ENCODE measurements around the gene GRN. TPM values are rescaled to one million over a fixed set of nuclear protein-coding genes. Genes with fewer than 3 reads are reported as not detected.
A peak's percentile ranks its signal among the peaks of the same experiment; 100 is the strongest.

GRN gene
- total RNA-seq, 1 donor from 2014 or later = 144 TPM

GRCh38 chr17:44312396-44313104, 32.6 kb upstream of the GRN start:
- no peak overlapping the region for H3K4me3 Mint-ChIP-seq
- no peak for DNase-seq (ENCODE audit: low spot score in 2 of 2, unreplicated experiment in 2 of 2)
- peaks cover 84% of the 10 kb centered on the region for H3K27me3 Mint-ChIP-seq (ENCODE audit: low read depth)
- TF ChIP-seq CTCF (IDR thresholded peaks at IDR 0.05; ENCODE audit: unreplicated experiment) = no peak
- no peaks in the 10 kb centered on the region for H3K36me3 Mint-ChIP-seq
- H3K27ac Mint-ChIP-seq = no peak overlapping the region
- H3K4me1 Mint-ChIP-seq = peaks cover 12% of the 10 kb centered on the region
- no peaks in the 10 kb centered on the region for H3K9me3 Mint-ChIP-seq

GRCh38 chr17:44314031-44314430, 31.1 kb upstream of the GRN start:
- no peak for DNase-seq (ENCODE audit: low spot score in 2 of 2, unreplicated experiment in 2 of 2)
- Mint-ChIP-seq H3K27me3 (ENCODE audit: low read depth) (peaks cover 92% of the 10 kb centered on the region), H3K27ac (no peak overlapping the region), H3K9me3 (no peaks in the 10 kb centered on the region), H3K4me1 (peaks cover 10% of the 10 kb centered on the region), H3K36me3 (peaks cover 2% of the 10 kb centered on the region), H3K4me3 (peak overlapping the region; percentile 46)
- no peak for TF ChIP-seq CTCF (IDR thresholded peaks at IDR 0.05; ENCODE audit: unreplicated experiment)

- Mint-ChIP-seq H3K4me3 (peak overlapping the region; percentile 46), H3K27ac (no peak overlapping the region), H3K36me3 (peaks cover 5% of the 10 kb centered on the region), H3K27me3 (ENCODE audit: low read depth) (peaks cover 88% of the 10 kb centered on the region), H3K4me1 (peaks cover 10% of the 10 kb centered on the region), H3K9me3 (no peaks in the 10 kb centered on the region)
- DNase-seq (ENCODE audit: low spot score in 2 of 2, unreplicated experiment in 2 of 2) = no peak
- no peak for TF ChIP-seq CTCF (IDR thresholded peaks at IDR 0.05; ENCODE audit: unreplicated experiment)
Measured at GRCh38 chr17:44314524-44314868, 30.6 kb upstream of the GRN start.

GRCh38 chr17:44314869-44315661, 30.0 kb upstream of the GRN start:
- Mint-ChIP-seq H3K4me3 (peak overlapping the region; percentile 62), H3K27me3 (ENCODE audit: low read depth) (peaks cover 82% of the 10 kb centered on the region), H3K27ac (no peak overlapping the region), H3K4me1 (peaks cover 10% of the 10 kb centered on the region), H3K36me3 (peaks cover 6% of the 10 kb centered on the region), H3K9me3 (no peaks in the 10 kb centered on the region)
- no peak for TF ChIP-seq CTCF (IDR thresholded peaks at IDR 0.05; ENCODE audit: unreplicated experiment)
- peak in 1 of 2 experiments; percentile 52 for DNase-seq (ENCODE audit: low spot score in 2 of 2, unreplicated experiment in 2 of 2)

- peaks cover 72% of the 10 kb centered on the region for H3K27me3 Mint-ChIP-seq (ENCODE audit: low read depth)
Measured at GRCh38 chr17:44315760-44316731, 29.1 kb upstream of the GRN start.

More at GRCh38 chr17:44315760-44316731, 29.1 kb upstream of the GRN start:
- Mint-ChIP-seq H3K9me3 (no peaks in the 10 kb centered on the region), H3K4me1 (peaks cover 10% of the 10 kb centered on the region), H3K36me3 (peaks cover 6% of the 10 kb centered on the region), H3K4me3 (peak overlapping the region; percentile 62), H3K27ac (no peak overlapping the region)
- TF ChIP-seq CTCF (IDR thresholded peaks at IDR 0.05; ENCODE audit: unreplicated experiment) = no peak
- no peak for DNase-seq (ENCODE audit: low spot score in 2 of 2, unreplicated experiment in 2 of 2)
